GM18505 (cell line): ENCODE results near the gene CCDC27.
"Not testable (repeated sequence)": the region's sequence is repeated elsewhere in the genome, so short reads cannot be mapped to it uniquely, and the experiment has no call there.

ENCODE experiments used
- ATAC-seq: cut with Tn5 transposase; IDR thresholded peaks from one replicate; pipeline ENCODE4 v1.9.1; 2021; ENCODE audit not compliant: unreplicated experiment
- POLR2A ChIP-seq: IDR thresholded peaks from 4 replicates; pipeline ENCODE4 v1.6.1; 2011; ENCODE audit warnings: borderline replicate concordance; ENCODE audit not compliant: insufficient read depth, insufficient read length; ENCODE audit errors: extremely low read depth

The CCDC27 gene

GRCh38 chr1:3803905-3804626 is 51.8 kb downstream of the CCDC27 start:
- ATAC-seq, result no peak
- no peak for TF ChIP-seq POLR2A

- ATAC-seq, result not testable (repeated sequence)
These were observed 52.3 kb downstream of the CCDC27 start for GRCh38 chr1:3804627-3804944.

GRCh38 chr1:3805038-3805437 is 52.8 kb downstream of the CCDC27 start:
- TF ChIP-seq POLR2A, result no peak
- ATAC-seq, result no peak

GRCh38 chr1:3807769-3808168 is 55.5 kb downstream of the CCDC27 start:
- no peak for TF ChIP-seq POLR2A
- no peak for ATAC-seq

- no peak for TF ChIP-seq POLR2A
- no peak for ATAC-seq
These were observed 57.4 kb downstream of the CCDC27 start for GRCh38 chr1:3809680-3810079.

GRCh38 chr1:3810149-3810761 is 58.0 kb downstream of the CCDC27 start:
- not testable (repeated sequence) for ATAC-seq

GRCh38 chr1:3811595-3811911 is 59.3 kb downstream of the CCDC27 start:
- TF ChIP-seq POLR2A, result no peak
- no peak for ATAC-seq

- TF ChIP-seq POLR2A, result no peak
- ATAC-seq, result no peak
These were observed 61.8 kb downstream of the CCDC27 start for GRCh38 chr1:3814065-3814464.

GRCh38 chr1:3814771-3815561 is 62.7 kb downstream of the CCDC27 start:
- no peak for ATAC-seq
- TF ChIP-seq POLR2A, result no peak

GRCh38 chr1:3816331-3817137 is 64.3 kb downstream of the CCDC27 start:
- ATAC-seq, result no peak
- TF ChIP-seq POLR2A, result no peak

GRCh38 chr1:3817138-3817740 is 65.0 kb downstream of the CCDC27 start:
- ATAC-seq, result no peak
- TF ChIP-seq POLR2A, result no peak

GRCh38 chr1:3817821-3818597 is 65.8 kb downstream of the CCDC27 start:
- ATAC-seq, result no peak
- TF ChIP-seq POLR2A, result no peak
